MCF 10A (cell line): ENCODE data around the gene DCLK1. TPM values are rescaled to one million over a fixed set of nuclear protein-coding genes. Genes with fewer than 3 reads are reported as not detected.

Experiments
- BruUV-seq: library from RNA; stranded (reverse); fragments of 400-500 nt; replicated peaks from 2 replicates; lab custom pipeline; 2021; lab: Mats Ljungman, UMichigan
- CTCF ChIA-PET: fragments of 300-600 bp; sonication (Branson Sonifier 250); formaldehyde crosslinking; extraction: SDS; loops from one replicate; lab custom pipeline; 2021; ENCODE audit warnings: antibody characterized with exemption, inconsistent platforms; lab: Yijun Ruan, JAX
- POLR2A ChIA-PET: fragments of 300-600, 350-650 bp; sonication (Branson Sonifier 250); formaldehyde crosslinking; extraction: SDS; loops from one replicate; lab custom pipeline; 2020; ENCODE audit warnings: antibody characterized with exemption, inconsistent platforms; lab: Yijun Ruan, JAX
- DNase-seq: peaks from one replicate; pipeline ENCODE4 v3.0.0-alpha.2; 2018; ENCODE audit not compliant: unreplicated experiment
- H3K27ac Mint-ChIP-seq: one replicate; pipeline ENCODE4 v1.8.0; 2022; ENCODE audit warnings: mild to moderate bottlenecking, low read depth, mixed read lengths; ENCODE audit not compliant: unreplicated experiment
- H3K27me3 Mint-ChIP-seq: one replicate; pipeline ENCODE4 v1.8.0; 2022; ENCODE audit warnings: mixed read lengths; ENCODE audit not compliant: insufficient read depth, unreplicated experiment
- H3K36me3 Mint-ChIP-seq: one replicate; pipeline ENCODE4 v1.8.0; 2022; ENCODE audit warnings: mild to moderate bottlenecking, moderate library complexity, mixed read lengths; ENCODE audit not compliant: insufficient read depth, unreplicated experiment
- H3K4me1 Mint-ChIP-seq: one replicate; pipeline ENCODE4 v1.8.0; 2022; ENCODE audit warnings: mixed read lengths; ENCODE audit not compliant: insufficient read depth, unreplicated experiment
- H3K4me3 Mint-ChIP-seq: one replicate; pipeline ENCODE4 v1.8.0; 2022; ENCODE audit warnings: mild to moderate bottlenecking, moderate library complexity, mixed read lengths; ENCODE audit not compliant: unreplicated experiment
- H3K9me3 Mint-ChIP-seq: one replicate; pipeline ENCODE4 v1.8.0; 2022; ENCODE audit warnings: mixed read lengths; ENCODE audit not compliant: unreplicated experiment
- CTCF ChIP-seq: fragments of 200-600 bp; IDR thresholded peaks from one replicate; pipeline ENCODE4 v1.8.0; 2022; ENCODE audit warnings: antibody characterized with exemption, mild to moderate bottlenecking; ENCODE audit not compliant: unreplicated experiment
- intact Hi-C: fragments of 100-400 bp; cut with micrococcal nuclease; formaldehyde crosslinking; loops from 2 replicates; pipeline ENCODE4 v1.14.1; 2022
- total RNA-seq: library from RNA; stranded (reverse); gene quantifications from 2 replicates; pipeline ENCODE4 v1.2.3, GENCODE V29; 2022

DCLK1 gene
- total RNA-seq, 1 experiment from 2014 or later, result 0.44 TPM

- TF ChIP-seq CTCF, result no peak
- Mint-ChIP-seq H3K27ac (no peak overlapping the region), H3K9me3 (no peaks in the 10 kb centered on the region), H3K27me3 (no peaks in the 10 kb centered on the region), H3K36me3 (no peaks in the 10 kb centered on the region), H3K4me3 (no peak overlapping the region), H3K4me1 (peaks cover 5% of the 10 kb centered on the region)
- POLR2A ChIA-PET, result no interaction called here
- CTCF ChIA-PET, result no interaction called here
- BruUV-seq, result no TSS peak
- intact Hi-C loops, result no loop called here
- no peak for DNase-seq
These were observed 361.4 kb downstream of the DCLK1 start for GRCh38 chr13:35769812-35770211.

- Mint-ChIP-seq H3K36me3 (no peaks in the 10 kb centered on the region), H3K4me1 (peaks cover 5% of the 10 kb centered on the region), H3K9me3 (no peaks in the 10 kb centered on the region), H3K27ac (no peak overlapping the region), H3K27me3 (no peaks in the 10 kb centered on the region), H3K4me3 (no peak overlapping the region)
- POLR2A ChIA-PET, result no interaction called here
- intact Hi-C loops, result no loop called here
- no TSS peak for BruUV-seq
- TF ChIP-seq CTCF, result no peak
- DNase-seq, result no peak
- CTCF ChIA-PET, result interaction anchor here (0.6 to 1.1 kb wide), 2 partner anchors 19 to 50 kb away, joined by 3 to 5 read pairs; no protein-coding TSS in a partner anchor
These were observed 362.6 kb downstream of the DCLK1 start for GRCh38 chr13:35768551-35768950.

GRCh38 chr13:35768073-35768472, 363.1 kb downstream of the DCLK1 start:
- intact Hi-C loops, result no loop called here
- Mint-ChIP-seq H3K4me3 (no peak overlapping the region), H3K9me3 (no peaks in the 10 kb centered on the region), H3K27me3 (no peaks in the 10 kb centered on the region), H3K27ac (no peak overlapping the region), H3K4me1 (peaks cover 5% of the 10 kb centered on the region), H3K36me3 (no peaks in the 10 kb centered on the region)
- no peak for DNase-seq
- CTCF ChIA-PET, result interaction anchor here (0.6 to 1.1 kb wide), 2 partner anchors 20 to 50 kb away, joined by 3 to 5 read pairs; no protein-coding TSS in a partner anchor
- no peak for TF ChIP-seq CTCF
- no TSS peak for BruUV-seq
- POLR2A ChIA-PET, result no interaction called here

GRCh38 chr13:35767256-35767976, 363.8 kb downstream of the DCLK1 start:
- POLR2A ChIA-PET, result no interaction called here
- H3K4me1 Mint-ChIP-seq, result peaks cover 5% of the 10 kb centered on the region
- H3K27me3 Mint-ChIP-seq, result no peaks in the 10 kb centered on the region

More at GRCh38 chr13:35767256-35767976, 363.8 kb downstream of the DCLK1 start:
- Mint-ChIP-seq H3K9me3 (no peaks in the 10 kb centered on the region), H3K4me3 (no peak overlapping the region), H3K36me3 (no peaks in the 10 kb centered on the region), H3K27ac (no peak overlapping the region)
- CTCF ChIA-PET, result interaction anchor here (1.0 kb wide), 1 partner anchor 47 kb away, joined by 3 read pairs; no protein-coding TSS in a partner anchor
- BruUV-seq, result no TSS peak
- DNase-seq, result no peak
- no peak for TF ChIP-seq CTCF
- intact Hi-C loops, result no loop called here
